Stimulated activated CD4-positive, alpha-beta T cell treated with anti-CD3 and anti-CD28 coated beads, TNF-alpha, amount 100 ng/mL, for 4 hours (primary cell): ENCODE measurements around the gene CCNJL.
"Not testable (repeated sequence)": the region's sequence is repeated elsewhere in the genome, so short reads cannot be mapped to it uniquely, and the experiment has no call there.

Experiments
- DNase-seq, 3 experiments: peaks; one replicate each; pipeline ENCODE4 v3.0.0-alpha.2; 2020; ENCODE audit warnings: low read depth in 3 of 3

Gene CCNJL

DNA sequence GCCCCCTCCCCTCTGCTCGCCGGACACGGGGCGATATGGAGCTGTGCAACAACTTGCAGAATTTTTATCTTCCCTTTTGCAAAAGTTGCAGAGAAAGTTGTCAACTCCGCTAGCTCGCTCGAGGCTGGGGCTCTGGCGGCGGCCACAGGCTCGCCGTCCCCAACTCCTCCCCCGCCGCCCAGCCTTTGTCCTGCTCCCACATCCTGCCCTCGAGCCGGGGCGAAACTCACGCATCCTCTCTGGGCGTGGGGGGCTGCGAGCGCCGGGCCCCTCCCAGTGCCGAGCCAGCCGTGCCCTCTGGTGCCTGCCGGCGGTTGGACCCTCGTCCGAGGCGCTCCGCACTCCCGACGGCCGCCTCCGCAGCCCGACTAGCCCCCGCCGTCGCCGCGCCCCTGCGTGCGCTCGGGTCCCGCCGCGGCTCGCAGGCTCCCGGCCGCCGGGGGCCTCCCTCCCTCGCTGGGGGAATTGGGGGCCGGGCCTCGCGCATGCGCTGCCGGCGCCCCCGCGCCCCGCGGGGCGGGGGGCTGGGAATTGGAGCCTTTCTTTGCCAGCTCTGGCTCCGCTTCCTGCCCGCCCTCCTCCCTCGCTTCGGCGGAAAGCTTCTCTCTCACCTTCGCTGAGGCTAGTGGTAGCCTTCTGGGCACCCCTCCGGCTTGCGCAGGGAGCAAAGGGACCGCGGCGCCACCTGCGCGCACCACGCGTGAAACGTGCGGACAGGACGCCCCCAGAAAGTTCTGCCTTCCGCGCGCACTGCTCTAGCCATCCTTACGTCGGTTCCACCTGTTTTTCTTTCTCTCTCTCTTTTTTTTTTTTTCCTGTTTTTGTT lies at the start of gene CCNJL:
TSS of gene CCNJL (minus strand) at position 431 of the 826 bp plus-strand sequence. CDS start 641 bp downstream, outside the sequence.
- DNase-seq = no peak

DNA sequence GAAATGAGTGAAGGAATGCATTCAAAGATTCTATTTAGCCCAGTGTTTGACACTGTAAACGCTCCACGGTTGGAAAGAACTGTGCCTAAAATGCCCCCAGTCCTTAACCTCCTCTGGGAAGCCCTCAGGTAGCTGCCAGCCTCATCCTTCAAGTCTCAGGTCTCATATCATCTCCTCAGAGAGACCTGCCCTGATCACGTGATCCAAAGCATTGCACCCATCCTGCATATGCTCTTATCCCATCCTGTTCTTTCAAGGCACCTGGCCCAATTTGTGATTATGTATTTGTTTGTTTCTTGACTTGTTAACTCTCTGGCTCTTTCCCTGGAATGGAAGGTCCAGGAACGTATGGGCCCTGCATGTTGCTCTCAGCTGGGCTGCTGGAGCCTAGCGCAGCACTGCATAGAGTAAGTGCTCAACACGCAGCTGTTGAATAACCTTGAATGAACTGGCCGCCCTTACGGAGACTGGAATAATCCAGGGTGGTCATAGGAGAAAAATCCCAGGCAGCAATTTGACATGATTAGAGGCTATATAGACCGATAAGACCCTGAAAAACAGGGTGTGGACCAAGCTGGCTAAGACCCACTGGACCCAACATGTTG lies 49.4 kb upstream of the CCNJL start:
- DNase-seq = no peak

- DNase-seq = no peak
Measured at GRCh38 chr5:160360310-160360709, 47.9 kb upstream of the CCNJL start.

DNA sequence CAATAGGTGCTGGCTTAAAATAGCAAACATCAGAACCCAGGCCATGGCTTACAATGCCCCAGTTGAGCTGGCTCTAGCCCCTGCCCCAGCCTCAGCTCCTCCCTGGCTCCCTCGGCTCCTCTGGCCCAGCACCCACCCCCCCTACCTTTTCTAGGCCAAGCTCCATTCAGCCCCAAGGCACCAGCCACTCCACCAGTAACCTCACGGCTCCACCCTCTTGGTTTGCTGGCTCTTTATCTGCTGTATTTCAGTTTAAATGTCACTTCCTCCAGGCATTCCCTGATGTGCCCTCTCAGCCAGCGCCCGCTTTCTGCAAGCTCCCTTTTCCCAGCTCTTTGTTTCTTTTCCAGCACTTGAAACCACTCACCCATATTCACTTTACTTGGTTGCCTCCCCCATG lies 47.5 kb upstream of the CCNJL start:
- DNase-seq = no peak

GRCh38 chr5:160359242-160359641 lies 46.9 kb upstream of the CCNJL start:
- no peak for DNase-seq

DNA sequence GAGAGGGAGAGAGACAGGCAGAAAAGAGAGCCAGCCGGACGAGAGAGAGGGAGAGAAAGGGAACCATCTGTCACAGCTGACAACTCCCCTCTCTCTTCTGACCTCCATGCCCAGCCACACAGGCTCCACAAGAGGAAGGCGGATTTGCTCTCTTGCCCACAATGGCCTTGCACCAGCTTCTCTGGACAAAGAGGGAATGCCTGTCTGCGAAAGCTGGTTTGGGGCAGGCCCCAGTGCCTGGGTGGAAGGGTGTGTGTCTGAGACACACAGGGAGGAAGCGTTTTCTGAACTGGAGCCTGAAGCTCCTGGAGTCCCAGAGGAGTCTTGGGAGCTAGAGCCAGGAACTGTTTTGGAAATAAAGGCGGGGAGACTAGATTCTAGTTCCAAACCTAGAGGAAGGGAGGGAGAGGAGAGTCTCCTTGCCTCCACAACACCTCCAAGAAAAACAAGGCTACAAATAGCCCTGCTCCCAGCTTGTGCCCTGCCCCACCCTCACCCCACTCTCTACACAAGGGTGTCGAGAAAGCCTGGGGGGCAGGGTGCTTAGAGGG lies 45.6 kb upstream of the CCNJL start:
- no peak for DNase-seq

DNA sequence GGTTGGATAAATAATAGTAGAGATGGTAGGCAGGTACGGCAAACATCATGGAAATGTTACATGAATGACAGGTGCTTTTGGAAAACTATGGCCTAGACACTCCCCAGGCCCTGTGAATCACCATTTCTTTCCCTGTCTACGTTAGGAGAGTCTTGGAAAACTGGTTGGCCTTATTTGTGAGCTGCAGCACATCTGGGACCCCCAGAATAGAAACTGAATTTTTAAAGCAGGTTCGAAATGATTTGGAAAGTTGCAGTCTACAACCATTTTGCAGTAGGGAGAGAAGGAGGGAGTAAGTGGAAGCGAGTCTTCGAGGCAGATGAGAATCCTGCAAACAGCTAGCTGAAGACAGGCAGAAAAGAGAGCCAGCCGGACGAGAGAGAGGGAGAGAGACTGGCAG lies 45.0 kb upstream of the CCNJL start:
- no peak for DNase-seq

- DNase-seq = no peak
Measured at GRCh38 chr5:160356550-160357347, 44.4 kb upstream of the CCNJL start.

DNA sequence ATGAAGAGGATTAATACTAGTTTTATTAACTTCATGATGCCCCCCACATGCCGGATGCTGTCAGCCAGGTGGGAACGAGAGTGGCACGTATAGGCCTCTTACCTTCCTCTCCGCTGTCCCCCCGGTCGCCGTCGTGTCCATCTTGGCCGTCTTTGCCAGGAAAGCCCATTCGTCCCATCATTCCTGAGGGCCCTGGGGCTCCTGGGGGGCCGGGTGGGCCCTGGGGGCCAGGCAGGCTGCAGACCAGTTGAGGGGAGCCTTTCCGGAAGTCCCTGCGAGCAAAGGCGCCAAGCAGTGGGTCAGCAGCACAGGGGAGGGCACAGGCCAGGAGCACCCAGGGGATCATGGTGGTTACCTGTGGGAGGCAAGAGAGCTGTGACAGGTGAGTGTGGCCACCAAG lies 42.3 kb upstream of the CCNJL start:
- DNase-seq = no peak

DNA sequence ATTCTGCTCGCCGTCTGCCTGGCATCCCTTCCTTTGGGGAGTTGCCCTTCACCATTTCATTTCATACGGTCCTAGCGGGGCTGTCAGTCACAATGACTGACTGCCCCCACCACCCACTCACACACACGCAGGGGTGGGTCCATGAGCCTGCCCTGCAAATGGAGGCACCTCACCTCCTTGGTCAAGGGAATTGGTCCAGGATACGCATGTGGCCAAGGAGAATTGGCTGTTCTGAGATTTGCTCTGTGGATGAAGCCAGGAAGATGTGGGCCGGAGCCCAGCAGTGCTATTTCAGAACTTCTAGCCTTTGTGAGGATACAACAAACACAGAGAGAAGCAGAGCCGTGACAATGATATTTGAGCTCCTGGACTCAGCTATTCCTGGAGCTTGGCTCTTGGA lies 41.0 kb upstream of the CCNJL start:
- no peak for DNase-seq

GRCh38 chr5:160352308-160352707 lies 39.9 kb upstream of the CCNJL start:
- DNase-seq = no peak

DNA sequence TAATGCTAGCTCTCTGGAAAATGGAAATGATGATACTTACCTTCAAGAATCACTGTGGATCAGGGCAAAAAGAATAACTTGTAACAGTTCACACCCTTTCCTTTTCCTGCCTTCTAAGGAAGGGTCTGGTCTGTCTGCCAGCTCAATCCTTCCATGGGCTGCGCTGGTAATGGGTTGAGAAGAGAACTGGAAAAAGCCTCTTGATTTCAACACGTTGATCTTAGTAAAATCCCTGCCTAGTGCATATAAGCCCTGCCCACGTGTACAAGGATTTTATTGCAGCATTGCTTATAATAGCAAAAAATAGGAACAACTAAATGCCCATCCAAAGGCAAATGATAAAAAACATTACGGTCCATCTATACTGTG lies 37.6 kb upstream of the CCNJL start:
- no peak for DNase-seq

GRCh38 chr5:160349249-160349934 lies 37.0 kb upstream of the CCNJL start:
- DNase-seq = no peak

GRCh38 chr5:160348080-160348479 lies 35.7 kb upstream of the CCNJL start:
- no peak for DNase-seq

GRCh38 chr5:160347448-160347847 lies 35.1 kb upstream of the CCNJL start:
- no peak for DNase-seq

DNA sequence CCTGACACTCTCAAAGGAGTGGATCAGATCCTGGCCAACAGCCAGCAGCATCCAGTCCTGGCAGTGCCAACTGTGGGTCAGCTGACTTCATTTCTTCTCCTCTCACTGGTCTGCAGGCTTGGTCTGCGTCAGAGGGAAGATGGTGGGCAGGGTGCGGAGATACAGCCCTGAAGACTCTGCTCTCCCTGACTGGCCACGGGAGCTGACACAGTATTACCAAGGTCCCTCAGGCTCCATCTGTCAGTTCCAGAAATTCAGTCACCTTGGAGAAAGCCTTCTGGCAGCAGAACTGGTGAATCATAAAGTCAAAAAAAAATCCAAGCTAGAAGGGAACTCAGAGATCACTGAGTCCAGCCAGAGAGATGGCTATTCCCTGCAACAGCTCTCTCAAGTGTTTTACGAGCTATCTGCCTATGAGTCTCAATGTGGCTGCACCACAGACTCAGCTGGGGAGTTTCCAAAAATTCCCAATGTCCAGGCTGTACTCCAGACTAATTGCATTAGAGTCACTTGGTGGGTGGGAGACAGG lies 30.1 kb upstream of the CCNJL start:
- no peak for DNase-seq

DNA sequence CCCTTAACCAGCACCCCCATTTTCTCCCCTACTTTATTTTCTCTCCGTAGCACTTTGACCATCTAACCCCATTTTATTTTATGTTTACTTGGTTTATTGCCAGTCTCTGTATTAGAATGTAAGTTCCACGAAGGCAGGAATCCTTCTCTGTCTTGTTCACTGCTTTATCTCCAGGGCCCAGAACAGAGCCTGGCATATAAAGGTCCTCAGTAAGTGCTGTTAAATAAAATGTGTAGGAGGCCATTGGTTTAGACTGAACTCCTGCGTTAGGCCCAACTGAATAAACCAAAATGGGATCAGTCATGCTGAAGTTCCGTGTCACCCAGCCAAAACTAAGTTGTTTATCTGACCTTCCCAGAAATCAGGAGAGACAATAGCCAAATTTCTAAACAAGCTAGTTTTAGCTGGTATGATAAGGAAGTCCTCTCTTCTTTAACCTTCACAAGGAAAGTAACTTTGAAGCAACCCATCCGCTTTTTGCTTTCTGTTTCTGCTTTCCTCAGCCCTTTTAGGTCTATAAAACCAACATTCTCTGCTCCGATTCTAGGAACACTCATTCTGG lies 29.0 kb upstream of the CCNJL start:
- no peak for DNase-seq

DNA sequence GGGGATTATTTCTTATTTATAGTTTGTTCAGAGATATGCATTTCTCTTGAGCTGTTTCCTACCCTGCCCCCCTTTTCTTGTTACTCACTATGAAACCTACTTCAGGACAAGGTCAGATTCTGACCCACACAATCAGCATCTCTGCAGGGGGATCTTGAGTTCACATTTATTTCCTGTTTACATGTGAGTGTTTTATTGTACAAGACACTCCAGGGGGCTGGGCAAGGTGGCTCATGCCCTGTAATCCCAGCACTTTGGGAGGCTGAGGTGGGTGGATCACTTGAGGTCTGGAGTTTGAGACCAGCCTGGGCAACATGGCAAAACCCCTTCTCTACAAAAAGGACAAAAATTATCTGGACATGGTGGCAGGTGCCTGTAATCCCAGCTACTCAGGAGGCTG lies 28.1 kb upstream of the CCNJL start:
- not testable (repeated sequence) for DNase-seq

DNA sequence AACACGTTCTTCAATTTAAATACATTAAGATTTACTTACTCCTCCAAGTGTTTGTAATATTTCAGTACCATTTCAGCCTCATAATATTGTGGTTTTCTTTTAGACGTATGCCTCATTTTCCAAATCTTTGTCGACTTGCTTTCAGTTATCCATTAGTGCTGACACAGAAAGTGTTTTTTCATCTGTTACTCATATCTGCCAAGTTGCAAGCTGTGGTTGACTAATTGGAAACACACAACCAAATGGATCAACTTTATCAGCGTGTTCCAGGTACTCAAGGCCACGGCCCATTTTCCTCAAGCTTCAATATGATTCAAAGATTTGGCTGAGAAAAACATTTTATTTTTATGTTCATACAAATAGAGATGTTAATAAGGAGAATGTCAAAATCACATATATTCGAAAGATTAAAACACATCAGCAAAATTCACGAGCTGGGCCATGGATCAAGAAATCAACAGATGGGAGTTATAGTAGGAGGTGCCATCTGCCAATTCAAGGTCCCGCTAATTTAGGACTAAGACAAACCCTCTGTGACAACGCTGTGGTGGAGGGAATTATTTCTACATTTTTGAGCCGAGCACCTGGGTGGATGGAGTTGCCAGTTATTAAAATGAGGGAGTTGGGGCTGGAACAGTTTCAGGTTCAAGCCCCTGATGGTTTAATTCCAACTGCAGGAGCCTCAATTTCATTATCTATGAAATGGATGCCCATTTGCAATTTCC lies 27.2 kb upstream of the CCNJL start:
- no peak for DNase-seq

- DNase-seq = not testable (repeated sequence)
Measured at GRCh38 chr5:160334716-160335115, 22.4 kb upstream of the CCNJL start.

DNA sequence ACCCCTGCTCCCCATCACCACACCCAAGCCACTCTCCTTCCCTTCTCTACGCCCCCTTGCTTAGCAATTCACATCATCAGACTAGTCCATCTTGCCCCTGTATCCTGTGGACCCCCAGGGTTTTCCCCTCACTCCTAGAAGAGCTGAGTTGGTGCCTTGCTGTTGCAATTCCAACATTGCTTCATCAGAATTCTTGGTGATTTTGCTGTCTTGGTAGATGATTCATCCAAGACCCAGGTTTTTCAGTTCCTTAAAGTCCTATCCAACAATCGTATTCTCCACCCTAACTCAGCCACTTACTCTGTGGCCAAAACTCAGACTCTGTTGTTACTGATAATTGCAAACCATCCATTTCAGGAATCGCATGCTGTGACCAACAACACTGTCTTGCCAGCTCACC lies 21.4 kb upstream of the CCNJL start:
- DNase-seq = no peak
